ENCODE results near the gene BRD4.

Gene BRD4

GRCh38 chr19:15239337-15239949 is 92.9 kb downstream of the BRD4 start:
- no peak overlapping the region for H2AFZ ChIP-seq (ENCODE audit: low read depth, low read length)
- H3K4me1 ChIP-seq (ENCODE audit: insufficient read depth, low read length), result no peaks in the 10 kb centered on the region
- H3K36me3 ChIP-seq (ENCODE audit: insufficient read depth, low read length), result peaks cover 71% of the 10 kb centered on the region
- no peaks in the 10 kb centered on the region for H3K9me3 ChIP-seq (ENCODE audit: low read length)
- no peaks in the 10 kb centered on the region for H3K27me3 ChIP-seq (ENCODE audit: insufficient read depth, low read length)
- no peak overlapping the region for H3K4me3 ChIP-seq (ENCODE audit: low read length)

GRCh38 chr19:15238639-15239155 is 93.6 kb downstream of the BRD4 start:
- Histone ChIP-seq H2AFZ (ENCODE audit: low read depth, low read length) (no peak overlapping the region), H3K27me3 (ENCODE audit: insufficient read depth, low read length) (no peaks in the 10 kb centered on the region), H3K4me3 (ENCODE audit: low read length) (no peak overlapping the region), H3K4me1 (ENCODE audit: insufficient read depth, low read length) (no peaks in the 10 kb centered on the region), H3K36me3 (ENCODE audit: insufficient read depth, low read length) (peaks cover 65% of the 10 kb centered on the region), H3K9me3 (ENCODE audit: low read length) (no peaks in the 10 kb centered on the region)

- peaks cover 3% of the 10 kb centered on the region for H3K9me3 ChIP-seq (ENCODE audit: low read length)
- H3K27me3 ChIP-seq (ENCODE audit: insufficient read depth, low read length), result no peaks in the 10 kb centered on the region
- H3K4me3 ChIP-seq (ENCODE audit: low read length), result no peak overlapping the region
- no peak overlapping the region for H2AFZ ChIP-seq (ENCODE audit: low read depth, low read length)
- H3K4me1 ChIP-seq (ENCODE audit: insufficient read depth, low read length), result no peaks in the 10 kb centered on the region
- peaks cover 60% of the 10 kb centered on the region for H3K36me3 ChIP-seq (ENCODE audit: insufficient read depth, low read length)
Observed at GRCh38 chr19:15237759-15238638, 94.3 kb downstream of the BRD4 start.

- Histone ChIP-seq H2AFZ (ENCODE audit: low read depth, low read length) (no peak overlapping the region), H3K36me3 (ENCODE audit: insufficient read depth, low read length) (peaks cover 52% of the 10 kb centered on the region), H3K4me1 (ENCODE audit: insufficient read depth, low read length) (no peaks in the 10 kb centered on the region), H3K9me3 (ENCODE audit: low read length) (peaks cover 6% of the 10 kb centered on the region), H3K27me3 (ENCODE audit: insufficient read depth, low read length) (no peaks in the 10 kb centered on the region), H3K4me3 (ENCODE audit: low read length) (no peak overlapping the region)
Observed at GRCh38 chr19:15236886-15237285, 95.5 kb downstream of the BRD4 start.

- peaks cover 12% of the 10 kb centered on the region for H3K9me3 ChIP-seq (ENCODE audit: low read length)
- H3K4me3 ChIP-seq (ENCODE audit: low read length), result no peak overlapping the region
- H3K27me3 ChIP-seq (ENCODE audit: insufficient read depth, low read length), result no peaks in the 10 kb centered on the region
- H3K36me3 ChIP-seq (ENCODE audit: insufficient read depth, low read length), result peaks cover 46% of the 10 kb centered on the region
- no peaks in the 10 kb centered on the region for H3K4me1 ChIP-seq (ENCODE audit: insufficient read depth, low read length)
- H2AFZ ChIP-seq (ENCODE audit: low read depth, low read length), result no peak overlapping the region
Observed at GRCh38 chr19:15235781-15236180, 96.6 kb downstream of the BRD4 start.

GRCh38 chr19:15234431-15235130 is 97.8 kb downstream of the BRD4 start:
- Histone ChIP-seq H3K27me3 (ENCODE audit: insufficient read depth, low read length) (no peaks in the 10 kb centered on the region), H3K4me1 (ENCODE audit: insufficient read depth, low read length) (no peaks in the 10 kb centered on the region), H3K9me3 (ENCODE audit: low read length) (peaks cover 12% of the 10 kb centered on the region), H3K36me3 (ENCODE audit: insufficient read depth, low read length) (peaks cover 34% of the 10 kb centered on the region), H2AFZ (ENCODE audit: low read depth, low read length) (no peak overlapping the region), H3K4me3 (ENCODE audit: low read length) (no peak overlapping the region)

- Histone ChIP-seq H3K4me3 (ENCODE audit: low read length) (no peak overlapping the region), H3K36me3 (ENCODE audit: insufficient read depth, low read length) (peaks cover 8% of the 10 kb centered on the region), H3K27me3 (ENCODE audit: insufficient read depth, low read length) (no peaks in the 10 kb centered on the region), H3K4me1 (ENCODE audit: insufficient read depth, low read length) (no peaks in the 10 kb centered on the region), H3K9me3 (ENCODE audit: low read length) (peaks cover 12% of the 10 kb centered on the region), H2AFZ (ENCODE audit: low read depth, low read length) (no peak overlapping the region)
Observed at GRCh38 chr19:15231271-15231670, 101.1 kb downstream of the BRD4 start.

GRCh38 chr19:15227261-15227660 is 105.1 kb downstream of the BRD4 start:
- no peak overlapping the region for H2AFZ ChIP-seq (ENCODE audit: low read depth, low read length)
- no peak overlapping the region for H3K4me3 ChIP-seq (ENCODE audit: low read length)
- H3K36me3 ChIP-seq (ENCODE audit: insufficient read depth, low read length), result no peaks in the 10 kb centered on the region
- peaks cover 13% of the 10 kb centered on the region for H3K4me1 ChIP-seq (ENCODE audit: insufficient read depth, low read length)
- H3K9me3 ChIP-seq (ENCODE audit: low read length), result peaks cover 8% of the 10 kb centered on the region
- no peaks in the 10 kb centered on the region for H3K27me3 ChIP-seq (ENCODE audit: insufficient read depth, low read length)

- Histone ChIP-seq H3K9me3 (ENCODE audit: low read length) (no peaks in the 10 kb centered on the region), H3K36me3 (ENCODE audit: insufficient read depth, low read length) (no peaks in the 10 kb centered on the region), H3K4me1 (ENCODE audit: insufficient read depth, low read length) (peaks cover 13% of the 10 kb centered on the region), H3K4me3 (ENCODE audit: low read length) (no peak overlapping the region), H2AFZ (ENCODE audit: low read depth, low read length) (no peak overlapping the region), H3K27me3 (ENCODE audit: insufficient read depth, low read length) (no peaks in the 10 kb centered on the region)
Observed at GRCh38 chr19:15225760-15226159, 106.6 kb downstream of the BRD4 start.

- H2AFZ ChIP-seq (ENCODE audit: low read depth, low read length), result peak overlapping the region; percentile 72
- H3K9me3 ChIP-seq (ENCODE audit: low read length), result no peaks in the 10 kb centered on the region
- H3K27me3 ChIP-seq (ENCODE audit: insufficient read depth, low read length), result no peaks in the 10 kb centered on the region
- H3K4me1 ChIP-seq (ENCODE audit: insufficient read depth, low read length), result peaks cover 13% of the 10 kb centered on the region
- H3K4me3 ChIP-seq (ENCODE audit: low read length), result peak overlapping the region; percentile 49
- no peaks in the 10 kb centered on the region for H3K36me3 ChIP-seq (ENCODE audit: insufficient read depth, low read length)
Observed at GRCh38 chr19:15223649-15224361, 108.5 kb downstream of the BRD4 start.

GRCh38 chr19:15222738-15223648 is 109.3 kb downstream of the BRD4 start:
- peaks cover 13% of the 10 kb centered on the region for H3K4me1 ChIP-seq (ENCODE audit: insufficient read depth, low read length)
- H3K9me3 ChIP-seq (ENCODE audit: low read length), result no peaks in the 10 kb centered on the region
- H3K27me3 ChIP-seq (ENCODE audit: insufficient read depth, low read length), result no peaks in the 10 kb centered on the region
- peak overlapping the region; percentile 49 for H3K4me3 ChIP-seq (ENCODE audit: low read length)
- H2AFZ ChIP-seq (ENCODE audit: low read depth, low read length), result no peak overlapping the region
- no peaks in the 10 kb centered on the region for H3K36me3 ChIP-seq (ENCODE audit: insufficient read depth, low read length)

GRCh38 chr19:15220833-15221232 is 111.5 kb downstream of the BRD4 start:
- no peak overlapping the region for H3K4me3 ChIP-seq (ENCODE audit: low read length)
- no peaks in the 10 kb centered on the region for H3K9me3 ChIP-seq (ENCODE audit: low read length)
- no peaks in the 10 kb centered on the region for H3K27me3 ChIP-seq (ENCODE audit: insufficient read depth, low read length)
- no peaks in the 10 kb centered on the region for H3K36me3 ChIP-seq (ENCODE audit: insufficient read depth, low read length)
- H3K4me1 ChIP-seq (ENCODE audit: insufficient read depth, low read length), result peaks cover 13% of the 10 kb centered on the region
- no peak overlapping the region for H2AFZ ChIP-seq (ENCODE audit: low read depth, low read length)

Data from neuron (in vitro differentiated cells).